SK-N-MC (cell line): ENCODE measurements around the gene THNSL1.

Experiments used
- EZH2 ChIP-seq: fragments of 200-600 bp; sonication (generic); IDR thresholded peaks from one replicate; pipeline ENCODE4 v1.6.1; 2017; ENCODE audit warnings: antibody characterized with exemption
- FOXP2 ChIP-seq: optimal IDR thresholded peaks from 2 replicates; pipeline ENCODE3; 2011; ENCODE audit warnings: mild to moderate bottlenecking, moderate library complexity; ENCODE audit not compliant: insufficient read depth; ENCODE audit errors: extremely low read length, control extremely low read depth
- POLR2AphosphoS5 ChIP-seq: IDR thresholded peaks from 2 replicates; pipeline ENCODE4 v1.6.1; 2012; ENCODE audit warnings: mild to moderate bottlenecking, low read depth, low read length, borderline replicate concordance

DNA sequence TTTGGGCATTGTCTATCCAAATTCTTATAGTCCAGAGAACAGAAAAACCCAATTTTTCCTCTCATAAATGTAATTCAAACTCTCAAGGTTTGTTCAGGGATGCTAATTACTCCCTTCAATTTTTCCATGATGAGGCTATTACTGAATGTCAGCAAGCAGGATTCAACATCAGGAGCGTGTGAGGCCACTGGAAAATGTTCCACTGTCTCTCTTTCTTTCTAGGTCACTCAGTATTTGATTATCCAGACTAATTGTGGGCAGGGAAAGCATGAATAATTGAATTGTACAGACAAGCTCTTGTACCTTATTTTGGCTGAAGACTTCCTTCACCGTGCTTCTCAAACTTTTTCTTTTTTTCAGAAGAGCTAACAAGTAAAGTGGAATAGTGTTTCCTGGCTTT, 30.7 kb downstream of the THNSL1 start:
- TF ChIP-seq EZH2: no peak
- TF ChIP-seq FOXP2: no peak
- TF ChIP-seq POLR2AphosphoS5: no peak
